HepG2 (cell line): Measurements from ENCODE around the gene MPP7. TPM values are rescaled to one million over a fixed set of nuclear protein-coding genes. Genes with fewer than 3 reads are reported as not detected.

Experiments
- ARNT2 ChIP-seq: sonication (generic); formaldehyde crosslinking; IDR thresholded peaks from 2 replicates; pipeline ENCODE4 v1.8.0; 2022; ENCODE audit warnings: mild to moderate bottlenecking, low read depth, missing genetic modification reagents, moderate library complexity
- BCL6 ChIP-seq: IDR thresholded peaks from 2 replicates; pipeline ENCODE4 v1.6.1; 2016; ENCODE audit warnings: missing genetic modification reagents, missing compliant biosample characterization
- DZIP1 ChIP-seq: sonication (generic); formaldehyde crosslinking; IDR thresholded peaks from 2 replicates; pipeline ENCODE4 v1.5.0; 2020; ENCODE audit warnings: mild to moderate bottlenecking, missing genetic modification reagents
- GTF2F1 ChIP-seq: fragments of 150-350 bp; IDR thresholded peaks from 2 replicates; pipeline ENCODE4 v1.6.1; 2014; ENCODE audit warnings: low read length
- KLF12 ChIP-seq: sonication (generic); formaldehyde crosslinking; IDR thresholded peaks from 2 replicates; pipeline ENCODE4 v1.4.0; 2020; ENCODE audit warnings: missing genetic modification reagents, borderline replicate concordance
- MAF1 ChIP-seq: sonication (generic); formaldehyde crosslinking; IDR thresholded peaks from 2 replicates; pipeline ENCODE4 v1.5.0; 2020; ENCODE audit warnings: missing genetic modification reagents, borderline replicate concordance
- PATZ1 ChIP-seq: sonication (generic); formaldehyde crosslinking; IDR thresholded peaks from 2 replicates; pipeline ENCODE4 v1.4.0; 2020; ENCODE audit warnings: missing genetic modification reagents
- REXO4 ChIP-seq: sonication (generic); formaldehyde crosslinking; IDR thresholded peaks from 2 replicates; pipeline ENCODE4 v1.8.0; 2022; ENCODE audit warnings: missing genetic modification reagents, mild to moderate bottlenecking, borderline replicate concordance
- SOX5 ChIP-seq: IDR thresholded peaks from 2 replicates; pipeline ENCODE4 v1.6.1; 2016; ENCODE audit warnings: borderline replicate concordance
- SP140L ChIP-seq: sonication (generic); formaldehyde crosslinking; IDR thresholded peaks from 2 replicates; pipeline ENCODE4 v1.4.0; 2020; ENCODE audit warnings: missing genetic modification reagents, borderline replicate concordance
- ZBTB21 ChIP-seq: sonication (generic); formaldehyde crosslinking; IDR thresholded peaks from 2 replicates; pipeline ENCODE4 v1.4.0; 2020; ENCODE audit warnings: missing genetic modification reagents
- ZBTB43 ChIP-seq: sonication (generic); formaldehyde crosslinking; conservative IDR thresholded peaks from 2 replicates; pipeline ENCODE4 v1.4.0; 2020; ENCODE audit warnings: missing genetic modification reagents
- ZKSCAN8 ChIP-seq: IDR thresholded peaks from 2 replicates; pipeline ENCODE4 v1.6.1; 2016; ENCODE audit warnings: borderline replicate concordance, missing genetic modification reagents, missing compliant biosample characterization
- ZNF256 ChIP-seq: sonication (generic); formaldehyde crosslinking; conservative IDR thresholded peaks from 2 replicates; pipeline ENCODE4 v1.4.0; 2020; ENCODE audit warnings: missing genetic modification reagents
- ZNF274 ChIP-seq: sonication (generic); formaldehyde crosslinking; IDR thresholded peaks from 2 replicates; pipeline ENCODE4 v1.5.1; 2020; ENCODE audit warnings: mild to moderate bottlenecking, missing genetic modification reagents
- ZNF431 ChIP-seq: sonication (generic); formaldehyde crosslinking; IDR thresholded peaks from 2 replicates; pipeline ENCODE4 v1.9.0; 2022; ENCODE audit warnings: missing genetic modification reagents, low read depth, mild to moderate bottlenecking, borderline replicate concordance
- ZNF614 ChIP-seq: IDR thresholded peaks from 2 replicates; pipeline ENCODE4 v1.6.1; 2018; ENCODE audit warnings: missing biosample characterization, missing genetic modification reagents, inconsistent platforms, borderline replicate concordance
- ZNF749 ChIP-seq: sonication (generic); formaldehyde crosslinking; IDR thresholded peaks from 2 replicates; pipeline ENCODE4 v1.8.0; 2022; ENCODE audit warnings: mild to moderate bottlenecking, missing genetic modification reagents, moderate library complexity, borderline replicate concordance
- ZNF883 ChIP-seq: sonication (generic); formaldehyde crosslinking; IDR thresholded peaks from 2 replicates; pipeline ENCODE4 v1.5.1; 2020; ENCODE audit warnings: mild to moderate bottlenecking, missing genetic modification reagents; ENCODE audit errors: not compliant biosample characterization
- polyA plus RNA-seq, 8 experiments: library from polyadenylated mRNA; depleted of rRNA in 3 of 8; stranded (reverse) in 7 of 8; unstranded in 1 of 8; fragments of >200 nt; fragmentation: Illumina TruSeq in 4 of 8; extraction: Trizol in 4 of 8; gene quantifications; 2 replicates each; pipeline versions ENCODE4 v1.2.1 to v1.2.3, GENCODE V29; 2011 to 2016; ENCODE audit warnings: low read depth in 4 of 8, missing spikeins in 1 of 8, mixed read lengths in 1 of 8; ENCODE audit not compliant: insufficient read depth in 1 of 8
- total RNA-seq, 5 experiments: library from RNA; depleted of rRNA; stranded (reverse); fragments of >200 nt; fragmentation: Illumina TruSeq; extraction: Trizol; gene quantifications; 2 replicates each; pipeline ENCODE4 v1.2.3, GENCODE V29; 2016; ENCODE audit warnings: low read depth in 1 of 5
- TF ChIP-seq, protein P1 (sequence below), 2 experiments: sonication (generic) in 1 of 2; formaldehyde crosslinking in 1 of 2; IDR thresholded peaks; 2 replicates each; pipeline versions ENCODE4 v1.4.0 to v1.6.1; 2018 to 2020; ENCODE audit warnings: missing genetic modification reagents in 2 of 2, borderline replicate concordance in 1 of 2, low read depth in 1 of 2, mild to moderate bottlenecking in 1 of 2, missing biosample characterization in 1 of 2
- TF ChIP-seq, protein P2 (sequence below): IDR thresholded peaks from 2 replicates; pipeline ENCODE4 v1.6.1; 2016; ENCODE audit warnings: low read depth, control low read depth

The MPP7 gene
- total and polyA plus RNA-seq, 2 of the 13 experiments (the other 11 are each of a cell fraction or from before 2014, with no cell fraction given) = 6.8 to 16.4 TPM

- TF ChIP-seq ZNF431 = no peak
- TF ChIP-seq ZNF614 (CRISPR knock-in tag) = no peak
- no peak for TF ChIP-seq REXO4 (CRISPR knock-in tag)
- peak; percentile 9; the same call in 1 of the 2 replicates for TF ChIP-seq PATZ1 (CRISPR knock-in tag)
- TF ChIP-seq GTF2F1 = no peak
- TF ChIP-seq, protein P1, sequence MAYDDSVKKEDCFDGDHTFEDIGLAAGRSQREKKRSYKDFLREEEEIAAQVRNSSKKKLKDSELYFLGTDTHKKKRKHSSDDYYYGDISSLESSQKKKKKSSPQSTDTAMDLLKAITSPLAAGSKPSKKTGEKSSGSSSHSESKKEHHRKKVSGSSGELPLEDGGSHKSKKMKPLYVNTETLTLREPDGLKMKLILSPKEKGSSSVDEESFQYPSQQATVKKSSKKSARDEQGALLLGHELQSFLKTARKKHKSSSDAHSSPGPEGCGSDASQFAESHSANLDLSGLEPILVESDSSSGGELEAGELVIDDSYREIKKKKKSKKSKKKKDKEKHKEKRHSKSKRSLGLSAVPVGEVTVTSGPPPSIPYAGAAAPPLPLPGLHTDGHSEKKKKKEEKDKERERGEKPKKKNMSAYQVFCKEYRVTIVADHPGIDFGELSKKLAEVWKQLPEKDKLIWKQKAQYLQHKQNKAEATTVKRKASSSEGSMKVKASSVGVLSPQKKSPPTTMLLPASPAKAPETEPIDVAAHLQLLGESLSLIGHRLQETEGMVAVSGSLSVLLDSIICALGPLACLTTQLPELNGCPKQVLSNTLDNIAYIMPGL (CRISPR knock-in tag; IDR thresholded peaks at IDR 0.05; ENCODE audit: borderline replicate concordance in 1 of 2, low read depth in 1 of 2) = no peak
- no peak for TF ChIP-seq MAF1
- TF ChIP-seq BCL6 (CRISPR knock-in tag) = 0 out of 2 replicates have a peak, but pooled peaks have one; percentile 38
- no peak for TF ChIP-seq SP140L (CRISPR knock-in tag)
- no peak for TF ChIP-seq ZBTB43
- no peak for TF ChIP-seq ZNF883 (CRISPR knock-in tag)
- TF ChIP-seq ZNF256 (CRISPR knock-in tag) = no peak
- TF ChIP-seq ZNF749 = no peak
- no peak for TF ChIP-seq DZIP1 (CRISPR knock-in tag)
- peak; percentile 42; the same call in 1 of the 2 replicates for TF ChIP-seq SOX5 (CRISPR knock-in tag)
- TF ChIP-seq, protein P2, sequence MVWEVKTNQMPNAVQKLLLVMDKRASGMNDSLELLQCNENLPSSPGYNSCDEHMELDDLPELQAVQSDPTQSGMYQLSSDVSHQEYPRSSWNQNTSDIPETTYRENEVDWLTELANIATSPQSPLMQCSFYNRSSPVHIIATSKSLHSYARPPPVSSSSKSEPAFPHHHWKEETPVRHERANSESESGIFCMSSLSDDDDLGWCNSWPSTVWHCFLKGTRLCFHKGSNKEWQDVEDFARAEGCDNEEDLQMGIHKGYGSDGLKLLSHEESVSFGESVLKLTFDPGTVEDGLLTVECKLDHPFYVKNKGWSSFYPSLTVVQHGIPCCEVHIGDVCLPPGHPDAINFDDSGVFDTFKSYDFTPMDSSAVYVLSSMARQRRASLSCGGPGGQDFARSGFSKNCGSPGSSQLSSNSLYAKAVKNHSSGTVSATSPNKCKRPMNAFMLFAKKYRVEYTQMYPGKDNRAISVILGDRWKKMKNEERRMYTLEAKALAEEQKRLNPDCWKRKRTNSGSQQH (CRISPR knock-in tag) = no peak
- TF ChIP-seq ZKSCAN8 = peak; percentile 75; the same call in 1 of the 2 replicates
- no peak for TF ChIP-seq KLF12 (CRISPR knock-in tag)
- no peak for TF ChIP-seq ARNT2 (CRISPR knock-in tag)
- no peak for TF ChIP-seq ZBTB21
- TF ChIP-seq ZNF274 (CRISPR knock-in tag) = no peak
These were observed 18.7 kb downstream of the MPP7 start (continued) for GRCh38 chr10:28284126-28284525.
